Activated naive CD4-positive, alpha-beta T cell treated with anti-CD3 and anti-CD28 coated beads, Interleukin-2, amount 50 U/mL, for 24 hours (primary cell): Measurements from ENCODE around the gene BCL2L12.
"Not testable (repeated sequence)": the region's sequence is repeated elsewhere in the genome, so short reads cannot be mapped to it uniquely, and the experiment has no call there.

Source experiments
- H3K27ac Mint-ChIP-seq: one replicate; pipeline ENCODE4 v1.8.0; 2021; ENCODE audit warnings: mild to moderate bottlenecking, mixed read lengths
- H3K27me3 Mint-ChIP-seq: one replicate; pipeline ENCODE4 v1.8.0; 2021; ENCODE audit warnings: mixed read lengths
- H3K36me3 Mint-ChIP-seq: one replicate; pipeline ENCODE4 v1.8.0; 2021; ENCODE audit warnings: mixed read lengths
- H3K4me1 Mint-ChIP-seq: one replicate; pipeline ENCODE4 v1.8.0; 2021; ENCODE audit warnings: mixed read lengths
- H3K4me3 Mint-ChIP-seq: one replicate; pipeline ENCODE4 v1.8.0; 2021; ENCODE audit warnings: mild to moderate bottlenecking, mixed read lengths
- H3K9me3 Mint-ChIP-seq: one replicate; pipeline ENCODE4 v1.8.0; 2021; ENCODE audit warnings: mixed read lengths

Gene BCL2L12

DNA sequence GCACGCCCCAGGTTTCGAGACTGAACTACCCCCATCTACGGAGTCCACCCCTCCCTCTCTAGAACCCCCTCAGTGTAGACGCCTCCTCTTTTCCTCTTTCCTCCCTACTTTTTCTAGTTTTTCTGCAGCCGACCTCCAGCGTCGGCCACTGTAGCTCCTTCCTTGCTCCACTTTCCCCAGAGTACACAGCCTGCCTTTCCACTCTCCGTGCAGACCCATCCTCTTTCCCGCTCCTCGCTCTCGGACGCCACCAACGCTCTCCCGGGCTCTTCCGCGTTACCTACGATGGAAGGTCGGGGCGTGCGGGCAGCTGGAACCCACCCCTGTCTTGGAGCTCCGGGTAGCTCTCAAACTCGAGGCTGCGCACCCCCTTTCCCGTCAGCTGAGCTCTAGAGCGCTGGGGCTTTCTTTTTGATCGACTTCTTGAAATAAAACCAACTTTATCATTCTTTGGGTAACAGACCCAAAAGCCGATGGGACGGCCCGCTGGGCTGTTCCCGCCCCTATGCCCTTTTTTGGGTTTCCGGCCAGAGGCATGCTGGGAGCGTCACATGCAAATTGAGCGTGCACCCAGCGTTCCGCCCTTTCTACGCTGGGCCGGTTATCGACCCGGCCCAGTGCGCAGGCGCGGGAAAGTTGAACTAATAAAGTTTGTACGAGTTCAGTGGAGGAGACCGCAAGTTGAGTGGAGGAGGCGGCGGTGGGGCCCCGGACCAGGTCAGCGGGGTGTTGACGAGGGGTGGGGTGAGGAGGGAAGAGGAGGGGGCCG lies at the start of gene BCL2L12, which contains the start of gene IRF3:
BCL2L12 (plus strand) TSS at position 583 of the 769 bp plus-strand sequence. CDS start 760 bp downstream, outside the sequence.
IRF3 (minus strand) TSS at position 507 of the 769 bp plus-strand sequence. CDS start 1,019 bp downstream, outside the sequence.
- peaks cover 38% of the 10 kb centered on the region for H3K4me1 Mint-ChIP-seq
- H3K36me3 Mint-ChIP-seq = peaks cover 1% of the 10 kb centered on the region

GRCh38 chr19:49616532-49616931 lies 49.2 kb upstream of the BCL2L12 start:
- Mint-ChIP-seq H3K4me3 (no peak overlapping the region), H3K4me1 (peaks cover 16% of the 10 kb centered on the region), H3K27ac (no peak overlapping the region), H3K27me3 (no peaks in the 10 kb centered on the region), H3K36me3 (peaks cover 15% of the 10 kb centered on the region), H3K9me3 (no peaks in the 10 kb centered on the region)

More for the DNA sequence above, at the start of gene BCL2L12, which contains the start of gene IRF3:
- H3K9me3 Mint-ChIP-seq = no peaks in the 10 kb centered on the region
- no peaks in the 10 kb centered on the region for H3K27me3 Mint-ChIP-seq
- peak within 1 kb of the TSS; percentile 97 for H3K4me3 Mint-ChIP-seq
- peak within 1 kb of the TSS; percentile 96 for H3K27ac Mint-ChIP-seq

GRCh38 chr19:49616945-49617344 lies 48.8 kb upstream of the BCL2L12 start:
- Mint-ChIP-seq H3K9me3 (no peaks in the 10 kb centered on the region), H3K36me3 (peaks cover 15% of the 10 kb centered on the region), H3K4me3 (no peak overlapping the region), H3K4me1 (peaks cover 16% of the 10 kb centered on the region), H3K27me3 (no peaks in the 10 kb centered on the region), H3K27ac (peak overlapping the region; percentile 30)

DNA sequence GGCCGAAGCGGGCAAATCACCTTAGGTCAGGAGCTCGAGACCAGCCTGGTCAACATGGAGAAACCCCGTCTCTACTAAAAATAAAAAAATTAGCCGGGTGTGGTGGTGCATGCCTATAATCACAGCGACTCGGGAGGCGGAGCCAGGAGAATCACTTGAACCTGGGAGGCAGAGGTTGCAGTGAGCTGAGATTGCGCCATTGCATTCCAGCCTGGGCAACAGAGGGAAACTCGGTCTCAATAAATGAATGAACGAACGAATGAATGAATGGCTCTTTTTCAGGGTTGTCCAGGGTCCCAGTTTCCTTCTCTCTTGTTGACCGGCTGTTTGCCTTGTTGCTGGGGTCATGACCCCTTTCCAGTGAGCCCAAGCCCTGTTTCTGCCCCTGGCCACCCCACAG lies 47.9 kb upstream of the BCL2L12 start:
- H3K9me3 Mint-ChIP-seq, H3K4me3 Mint-ChIP-seq, H3K27ac Mint-ChIP-seq, H3K27me3 Mint-ChIP-seq: not testable (repeated sequence)
- Mint-ChIP-seq H3K36me3 (peaks cover 15% of the 10 kb centered on the region), H3K4me1 (peaks cover 11% of the 10 kb centered on the region)

- Mint-ChIP-seq H3K9me3 (no peaks in the 10 kb centered on the region), H3K4me1 (no peaks in the 10 kb centered on the region), H3K27ac (no peak overlapping the region), H3K36me3 (no peaks in the 10 kb centered on the region), H3K4me3 (no peak overlapping the region), H3K27me3 (no peaks in the 10 kb centered on the region)
Measured at GRCh38 chr19:49624967-49625910, 40.5 kb upstream of the BCL2L12 start.

GRCh38 chr19:49626226-49626625 lies 39.5 kb upstream of the BCL2L12 start:
- H3K36me3 Mint-ChIP-seq = no peaks in the 10 kb centered on the region
- no peak overlapping the region for H3K4me3 Mint-ChIP-seq
- H3K27me3 Mint-ChIP-seq = no peaks in the 10 kb centered on the region
- no peak overlapping the region for H3K27ac Mint-ChIP-seq
- peaks cover 5% of the 10 kb centered on the region for H3K4me1 Mint-ChIP-seq
- no peaks in the 10 kb centered on the region for H3K9me3 Mint-ChIP-seq

- H3K4me3 Mint-ChIP-seq = no peak overlapping the region
- H3K27me3 Mint-ChIP-seq = no peaks in the 10 kb centered on the region
- H3K27ac Mint-ChIP-seq = no peak overlapping the region
- no peaks in the 10 kb centered on the region for H3K9me3 Mint-ChIP-seq
- no peaks in the 10 kb centered on the region for H3K36me3 Mint-ChIP-seq
- peaks cover 5% of the 10 kb centered on the region for H3K4me1 Mint-ChIP-seq
Measured at GRCh38 chr19:49629659-49630058, 36.1 kb upstream of the BCL2L12 start.

GRCh38 chr19:49631014-49631588 lies 34.6 kb upstream of the BCL2L12 start:
- H3K36me3 Mint-ChIP-seq = no peaks in the 10 kb centered on the region

GRCh38 chr19:49631610-49632192 lies 34.0 kb upstream of the BCL2L12 start:
- H3K27ac Mint-ChIP-seq = peak overlapping the region; percentile 68
- no peak overlapping the region for H3K4me3 Mint-ChIP-seq
- no peaks in the 10 kb centered on the region for H3K9me3 Mint-ChIP-seq
- H3K27me3 Mint-ChIP-seq = no peaks in the 10 kb centered on the region
- no peaks in the 10 kb centered on the region for H3K36me3 Mint-ChIP-seq
- H3K4me1 Mint-ChIP-seq = peaks cover 5% of the 10 kb centered on the region

More at GRCh38 chr19:49631014-49631588, 34.6 kb upstream of the BCL2L12 start:
- H3K9me3 Mint-ChIP-seq = no peaks in the 10 kb centered on the region
- no peak overlapping the region for H3K4me3 Mint-ChIP-seq
- H3K4me1 Mint-ChIP-seq = peaks cover 5% of the 10 kb centered on the region
- H3K27me3 Mint-ChIP-seq = no peaks in the 10 kb centered on the region
- peak overlapping the region; percentile 35 for H3K27ac Mint-ChIP-seq

- no peak overlapping the region for H3K4me3 Mint-ChIP-seq
- no peaks in the 10 kb centered on the region for H3K36me3 Mint-ChIP-seq
- H3K27ac Mint-ChIP-seq = no peak overlapping the region
- H3K9me3 Mint-ChIP-seq = no peaks in the 10 kb centered on the region
- peaks cover 6% of the 10 kb centered on the region for H3K4me1 Mint-ChIP-seq
- H3K27me3 Mint-ChIP-seq = no peaks in the 10 kb centered on the region
Measured at GRCh38 chr19:49632576-49632975, 33.2 kb upstream of the BCL2L12 start.

- H3K9me3 Mint-ChIP-seq, H3K4me3 Mint-ChIP-seq, H3K27me3 Mint-ChIP-seq, H3K36me3 Mint-ChIP-seq, H3K27ac Mint-ChIP-seq: not testable (repeated sequence)
- H3K4me1 Mint-ChIP-seq = peaks cover 12% of the 10 kb centered on the region
Measured at GRCh38 chr19:49633273-49633672, 32.5 kb upstream of the BCL2L12 start.

DNA sequence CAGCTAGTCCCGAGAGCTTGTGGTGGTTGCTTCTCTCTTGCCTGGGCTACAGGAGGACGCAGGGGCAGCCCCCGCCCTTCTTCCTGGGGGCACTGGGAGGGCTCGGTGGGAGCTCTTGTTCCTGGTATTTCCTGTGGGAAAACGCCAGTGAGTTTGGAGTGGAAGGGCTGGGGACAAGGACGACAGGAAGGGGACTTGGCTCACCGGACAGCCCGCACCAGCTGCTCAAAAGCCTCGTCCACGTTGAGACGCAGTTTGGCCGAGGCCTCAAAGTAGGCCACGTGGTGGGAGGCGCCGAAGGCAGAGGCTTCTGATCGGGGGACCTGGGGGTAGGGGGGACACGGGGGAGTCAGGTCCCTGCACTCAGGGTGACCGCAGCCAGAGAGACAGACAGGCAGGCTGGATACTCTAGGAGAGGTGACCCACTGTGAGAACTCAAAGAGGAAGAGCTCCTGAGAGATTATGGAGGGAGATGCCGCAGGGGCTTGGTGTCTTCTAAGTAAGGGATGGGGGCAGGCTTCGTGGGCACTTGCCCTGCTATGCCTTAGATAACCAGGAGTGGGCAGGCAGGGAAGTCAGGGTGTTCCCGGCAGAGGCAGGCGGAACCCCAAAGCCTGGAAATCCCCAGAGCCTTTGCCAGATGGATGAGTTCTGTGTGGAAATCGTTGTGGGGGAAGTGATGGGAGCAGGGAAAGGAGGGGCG lies 30.1 kb upstream of the BCL2L12 start:
- peaks cover 34% of the 10 kb centered on the region for H3K4me1 Mint-ChIP-seq
- no peaks in the 10 kb centered on the region for H3K36me3 Mint-ChIP-seq
- H3K9me3 Mint-ChIP-seq = no peaks in the 10 kb centered on the region
- no peak overlapping the region for H3K27ac Mint-ChIP-seq
- H3K4me3 Mint-ChIP-seq = no peak overlapping the region
- H3K27me3 Mint-ChIP-seq = no peaks in the 10 kb centered on the region

DNA sequence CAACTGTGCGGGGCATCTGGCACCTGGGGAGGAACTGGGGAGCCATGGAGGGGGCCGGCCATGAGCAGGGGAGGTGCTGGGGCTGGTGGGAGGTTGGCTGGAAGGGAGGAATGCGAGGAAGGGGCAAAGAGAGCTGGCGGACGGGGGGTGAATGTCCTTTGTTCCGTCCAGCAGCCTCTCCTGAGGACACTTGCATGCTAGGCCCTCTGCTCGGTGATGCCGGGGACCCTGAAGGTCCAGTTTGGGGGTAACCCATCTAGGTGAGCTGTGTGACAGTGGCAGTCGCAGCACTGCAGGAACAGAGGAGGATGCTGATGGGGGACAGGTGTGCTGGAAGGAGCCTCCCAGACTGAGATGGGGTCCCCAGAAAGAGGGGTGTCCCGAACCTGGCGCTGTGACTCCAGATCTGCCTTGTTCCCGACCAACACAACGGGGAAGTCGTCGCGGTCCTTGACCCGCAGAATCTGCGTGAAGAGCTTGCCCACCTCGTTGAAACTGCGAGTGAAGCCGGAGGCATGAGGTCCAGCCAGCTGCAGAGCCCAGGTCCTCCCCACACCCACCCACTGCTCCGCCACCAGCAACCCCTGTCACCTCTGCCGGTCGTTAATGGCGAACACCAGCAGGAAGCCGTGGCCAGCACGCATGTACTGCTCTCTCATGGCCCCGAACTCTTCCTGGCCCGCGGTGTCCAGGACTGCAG lies 29.4 kb upstream of the BCL2L12 start:
- H3K36me3 Mint-ChIP-seq = no peaks in the 10 kb centered on the region
- H3K27me3 Mint-ChIP-seq = no peaks in the 10 kb centered on the region
- H3K9me3 Mint-ChIP-seq = no peaks in the 10 kb centered on the region
- no peak overlapping the region for H3K27ac Mint-ChIP-seq
- no peak overlapping the region for H3K4me3 Mint-ChIP-seq
- H3K4me1 Mint-ChIP-seq = peaks cover 33% of the 10 kb centered on the region
